Smooth muscle cell of the brain vasculature (primary cell): ENCODE measurements around the gene MS4A2.
"Not testable (repeated sequence)": the region's sequence is repeated elsewhere in the genome, so short reads cannot be mapped to it uniquely, and the experiment has no call there.

Experiments used
- DNase-seq: peaks from one replicate; pipeline ENCODE4 v3.0.0-alpha.2; 2012; ENCODE audit warnings: low read depth, low spot score

MS4A2 gene

DNA sequence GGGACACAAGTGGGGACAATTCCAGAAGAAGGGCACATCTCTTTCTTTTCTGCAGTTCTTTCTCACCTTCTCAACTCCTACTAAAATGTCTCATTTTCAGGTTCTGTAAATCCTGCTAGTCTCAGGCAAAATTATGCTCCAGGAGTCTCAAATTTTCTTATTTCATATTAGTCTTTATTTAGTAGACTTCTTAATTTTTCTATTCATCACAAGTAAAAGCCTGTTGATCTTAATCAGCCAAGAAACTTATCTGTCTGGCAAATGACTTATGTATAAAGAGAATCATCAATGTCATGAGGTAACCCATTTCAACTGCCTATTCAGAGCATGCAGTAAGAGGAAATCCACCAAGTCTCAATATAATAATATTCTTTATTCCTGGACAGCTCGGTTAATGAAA lies at the start of gene MS4A2:
TSS of gene MS4A2 (plus strand) at position 301 of the 400 bp plus-strand sequence. CDS start 102 bp downstream, outside the sequence.
- no peak for DNase-seq

DNA sequence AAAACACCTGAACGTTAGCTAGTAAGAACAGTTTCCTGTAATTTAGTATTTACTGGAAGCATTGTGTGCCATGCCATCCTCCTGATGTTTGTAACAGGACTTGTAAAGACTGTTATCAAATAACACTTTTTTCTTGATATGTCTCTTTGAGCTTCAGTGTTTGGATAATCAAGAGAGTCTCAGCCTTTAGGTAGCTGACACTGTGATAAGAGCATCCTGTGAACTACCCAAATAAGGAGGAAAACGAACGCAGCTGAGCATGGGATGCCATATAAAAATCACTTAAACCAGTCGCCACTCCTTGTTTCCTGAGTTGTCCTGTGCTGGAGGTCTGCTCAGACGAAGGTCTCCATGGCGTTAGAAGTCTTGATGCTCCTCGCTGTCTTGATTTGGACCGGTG lies 48.4 kb upstream of the MS4A2 start, which contains the start of gene OOSP2:
TSS of gene OOSP2 (plus strand) at position 301 of the 400 bp plus-strand sequence. CDS start at position 352, 51 bp downstream.
- no peak for DNase-seq

DNA sequence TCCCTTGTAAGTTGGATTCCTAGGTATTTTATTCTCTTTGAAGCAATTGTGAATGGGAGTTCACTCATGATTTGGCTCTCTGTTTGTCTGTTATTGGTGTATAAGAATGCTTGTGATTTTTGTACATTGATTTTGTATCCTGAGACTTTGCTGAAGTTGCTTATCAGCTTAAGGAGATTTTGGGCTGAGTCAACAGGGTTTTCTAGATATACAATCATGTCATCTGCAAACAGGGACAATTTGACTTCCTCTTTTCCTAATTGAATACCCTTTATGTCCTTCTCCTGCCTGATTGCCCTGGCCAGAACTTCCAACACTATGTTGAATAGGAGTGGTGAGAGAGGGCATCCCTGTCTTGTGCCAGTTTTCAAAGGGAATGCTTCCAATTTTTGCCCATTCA lies 38.0 kb upstream of the MS4A2 start:
- not testable (repeated sequence) for DNase-seq

DNA sequence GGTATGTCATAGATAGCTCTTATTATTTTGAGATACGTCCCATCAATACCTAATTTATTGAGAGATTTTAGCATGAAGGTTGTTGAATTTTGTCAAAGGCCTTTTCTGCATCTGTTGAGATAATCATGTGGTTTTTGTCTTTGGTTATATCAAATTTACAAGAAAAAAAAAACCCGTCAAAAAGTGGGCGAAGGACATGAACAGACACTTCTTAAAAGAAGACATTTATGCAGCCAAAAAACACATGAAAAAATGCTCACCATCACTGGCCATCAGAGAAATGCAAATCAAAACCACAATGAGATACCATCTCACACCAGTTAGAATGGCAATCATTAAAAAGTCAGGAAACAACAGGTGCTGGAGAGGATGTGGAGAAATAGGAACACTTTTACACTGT lies 37.6 kb upstream of the MS4A2 start:
- not testable (repeated sequence) for DNase-seq

DNA sequence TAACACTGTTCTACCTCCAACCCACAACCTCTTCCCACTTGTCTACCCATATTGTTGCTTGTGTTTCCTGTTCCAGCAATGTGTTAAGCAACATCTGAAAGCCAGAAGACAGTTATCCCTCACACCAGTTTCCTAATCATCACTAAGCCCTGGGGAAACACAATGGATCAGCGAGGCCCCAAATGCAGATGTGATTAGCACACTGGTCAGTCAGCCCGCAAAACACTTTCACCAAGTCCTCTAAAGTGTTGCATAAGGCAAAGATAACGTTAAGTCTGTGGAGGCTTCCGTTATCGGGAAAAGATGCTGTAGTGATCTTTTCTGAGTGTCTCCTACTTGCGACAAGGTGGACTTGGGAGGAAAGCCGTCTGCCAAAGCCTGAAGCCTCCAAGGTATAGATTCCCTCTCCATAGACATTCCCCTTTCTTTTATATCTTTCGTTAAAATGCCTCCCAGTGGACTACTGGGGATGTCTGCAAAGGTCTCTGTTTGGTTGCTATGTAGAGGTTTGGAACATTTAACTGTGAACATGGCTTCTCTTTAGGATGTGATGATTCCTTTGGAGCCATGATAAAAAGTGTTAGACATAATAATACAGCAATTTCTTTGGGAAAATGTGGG lies 32.0 kb upstream of the MS4A2 start, which contains the start of gene MS4A3:
TSS of gene MS4A3 (plus strand) at position 317 of the 621 bp plus-strand sequence. CDS start 4,496 bp downstream, outside the sequence.
- no peak for DNase-seq

DNA sequence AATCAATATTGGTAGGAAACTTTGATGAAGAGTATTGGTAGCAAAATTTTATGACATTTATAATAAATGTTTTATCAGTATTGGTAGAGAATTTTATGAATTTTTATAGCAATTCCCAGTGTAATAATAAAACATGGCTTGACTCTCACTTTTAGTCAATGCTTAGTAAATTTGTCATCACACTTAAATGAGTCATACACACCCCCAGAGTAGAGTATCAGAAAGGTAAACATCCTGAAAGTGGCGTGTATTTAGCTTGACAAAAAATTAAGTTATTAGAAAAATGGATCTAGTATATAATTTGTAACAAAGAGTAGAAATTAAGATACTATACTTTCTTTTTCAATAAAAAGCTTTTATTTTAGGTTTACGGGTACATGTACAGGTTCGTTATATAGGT lies 29.4 kb upstream of the MS4A2 start:
- no peak for DNase-seq

DNA sequence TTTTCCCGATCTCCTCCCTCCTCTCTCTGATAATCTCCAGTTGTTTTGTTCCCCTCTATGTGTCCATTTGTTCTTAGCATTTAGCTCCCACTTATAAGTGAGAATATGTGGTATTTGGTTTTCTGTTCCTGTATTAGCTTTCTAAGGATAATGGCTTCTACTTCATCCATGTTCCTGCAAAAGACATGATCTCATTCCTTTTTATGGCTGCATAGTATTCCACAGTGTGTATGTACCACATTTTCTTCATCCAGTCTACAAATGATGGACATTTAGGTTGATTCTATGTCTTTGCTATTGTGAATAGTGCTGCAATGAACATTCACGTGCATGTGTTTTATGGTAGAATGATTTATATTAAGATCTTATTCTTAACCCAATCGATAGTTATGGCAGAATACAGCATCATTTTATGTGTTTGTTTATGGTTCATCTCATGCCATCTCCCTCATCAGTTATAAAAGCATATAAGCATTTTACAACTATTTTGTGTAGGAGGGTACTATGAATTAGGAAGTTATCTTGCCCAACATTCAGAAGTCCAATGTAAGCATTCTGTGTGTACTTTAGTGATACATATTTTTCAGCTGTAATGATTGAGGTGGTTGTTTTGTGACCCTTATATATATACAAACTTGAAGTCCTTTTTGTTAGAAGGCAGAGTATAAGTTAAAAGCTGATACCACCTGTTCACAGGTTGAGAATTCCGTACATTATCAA lies 28.8 kb upstream of the MS4A2 start:
- no peak for DNase-seq

DNA sequence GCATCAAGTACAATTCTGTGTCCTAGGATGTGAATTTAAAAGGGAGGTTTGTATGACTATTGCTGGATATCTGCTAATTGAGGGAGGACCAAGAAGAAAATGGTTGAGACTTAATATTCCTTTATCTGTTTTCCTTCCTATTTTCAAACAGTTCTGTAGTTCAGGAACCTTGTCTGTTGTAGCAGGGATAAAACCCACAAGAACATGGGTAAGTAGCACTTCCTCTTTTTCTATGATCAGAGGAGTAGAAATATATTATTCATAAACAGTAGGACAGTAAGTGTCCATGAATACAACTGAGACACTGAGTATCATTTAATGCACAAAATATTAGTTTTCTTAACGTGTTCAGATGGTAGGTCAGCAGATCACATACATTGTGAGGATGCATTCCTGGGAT lies 24.4 kb upstream of the MS4A2 start:
- DNase-seq: no peak

DNA sequence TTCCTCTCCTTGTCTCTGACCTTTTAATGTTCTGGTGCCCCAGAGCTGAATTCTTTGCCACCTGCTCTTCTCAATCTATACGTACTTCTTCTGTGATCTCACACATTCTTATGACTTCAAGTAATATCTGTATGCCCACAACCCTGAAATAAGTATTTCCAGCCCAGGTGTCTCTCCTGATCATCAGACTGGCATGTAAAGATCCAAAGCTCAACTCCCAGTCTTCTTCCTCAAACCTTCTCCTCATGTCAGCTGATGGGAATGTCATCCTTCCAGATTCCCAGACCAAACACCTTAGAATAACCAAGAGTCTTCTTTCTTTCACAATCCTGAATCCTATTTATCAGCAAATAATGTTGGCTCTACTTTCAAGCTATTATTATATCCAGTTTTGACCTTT lies 22.7 kb upstream of the MS4A2 start:
- no peak for DNase-seq

DNA sequence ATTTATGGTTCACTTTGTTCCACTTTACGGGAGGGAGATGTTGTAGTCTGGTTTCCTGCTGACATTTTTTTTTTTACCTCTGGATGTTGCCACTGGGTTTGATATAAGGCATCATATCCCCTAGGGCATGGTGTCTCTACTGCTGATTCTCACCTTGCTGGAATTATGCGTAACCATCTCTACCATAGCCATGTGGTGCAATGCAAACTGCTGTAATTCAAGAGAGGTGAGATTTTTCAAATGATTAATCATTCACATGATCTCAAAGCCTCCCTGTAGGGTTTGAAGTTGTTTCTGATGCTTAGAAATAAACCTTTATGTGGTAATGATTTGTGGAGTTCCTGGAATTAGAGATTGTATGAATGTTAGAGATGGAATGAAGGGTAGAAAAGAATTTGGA lies 19.0 kb upstream of the MS4A2 start:
- no peak for DNase-seq

DNA sequence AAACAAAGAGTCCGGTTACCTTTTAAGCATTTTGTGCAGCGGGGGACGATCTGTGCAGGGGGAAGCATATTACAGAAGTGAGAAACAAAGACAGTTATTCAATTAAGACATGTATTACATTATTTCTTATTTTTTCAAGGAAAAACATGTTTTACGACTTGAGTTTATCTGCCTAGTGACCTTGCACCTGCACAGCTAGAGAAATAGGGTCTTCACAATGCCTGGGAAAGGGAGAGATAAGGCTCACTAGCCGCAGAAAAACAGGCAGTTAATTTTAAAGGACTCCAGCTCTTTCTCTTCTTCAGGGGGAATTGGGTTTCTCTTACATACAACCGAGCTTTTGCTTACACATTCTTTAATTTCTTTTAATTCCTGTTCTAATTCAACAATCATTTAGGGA lies 16.8 kb upstream of the MS4A2 start:
- not testable (repeated sequence) for DNase-seq

DNA sequence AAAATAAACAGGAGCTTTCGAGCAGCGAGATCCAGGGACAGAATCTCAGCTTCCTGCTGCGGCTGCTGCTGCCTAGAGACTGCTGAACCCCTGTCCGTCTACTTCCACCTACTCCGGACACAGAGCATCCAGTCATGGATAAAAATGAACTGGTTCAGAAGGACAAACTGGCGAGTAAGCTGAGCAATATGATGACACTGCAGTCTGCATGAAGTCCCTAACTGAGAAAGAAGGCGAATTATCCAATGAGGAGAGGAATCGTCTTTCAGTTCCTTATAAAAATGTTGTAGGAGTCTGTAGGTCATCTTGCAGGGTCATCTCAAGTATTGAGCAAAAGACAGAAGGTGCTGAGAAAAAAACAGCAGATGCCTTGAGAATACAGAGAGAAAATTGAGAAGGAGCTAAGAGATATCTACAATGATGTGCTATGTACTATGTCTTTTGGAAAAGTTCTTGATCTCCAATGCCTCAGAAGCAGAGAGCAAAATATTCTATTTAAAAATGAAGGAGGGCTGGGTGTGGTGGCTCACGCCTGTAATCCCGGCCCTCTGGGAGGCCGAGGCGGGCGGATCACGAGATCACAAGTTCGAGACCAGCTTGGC lies 11.1 kb upstream of the MS4A2 start:
- DNase-seq: no peak

DNA sequence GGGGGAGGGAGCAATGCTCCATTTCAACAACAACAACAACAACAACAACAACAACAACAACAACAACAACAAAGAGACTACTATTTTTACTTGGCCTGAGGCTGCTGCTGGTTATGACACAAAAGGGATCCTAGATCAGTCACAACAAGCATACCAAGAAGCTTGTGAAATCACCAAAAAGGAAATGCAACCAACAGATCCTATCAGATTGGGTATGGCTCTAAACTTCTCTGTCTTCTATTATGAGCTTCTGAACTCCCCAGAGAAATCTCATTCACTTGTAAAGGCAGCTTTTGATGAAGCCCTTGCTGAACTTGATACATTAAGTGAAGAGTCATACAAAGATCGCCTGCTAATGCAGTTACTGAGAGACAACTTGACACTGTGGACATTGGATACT lies 10.5 kb upstream of the MS4A2 start:
- no peak for DNase-seq

DNA sequence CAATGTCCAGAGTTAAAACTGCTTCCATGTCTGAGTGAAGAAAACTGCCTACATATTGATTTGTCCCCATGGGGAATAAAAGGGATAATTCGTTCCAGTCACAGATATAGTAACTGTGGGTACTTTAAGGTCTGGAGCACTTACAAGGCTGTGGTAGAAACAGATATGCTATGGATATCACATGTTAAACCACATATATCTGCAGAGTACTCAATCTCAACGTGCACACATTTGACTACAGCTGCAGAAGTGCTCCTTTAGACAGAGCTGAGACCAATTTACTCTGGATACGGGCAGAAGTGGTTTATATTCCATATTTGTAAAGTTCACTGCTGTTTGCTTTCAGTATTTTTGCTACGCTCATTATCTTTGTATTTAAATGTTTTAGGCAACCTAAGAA lies 9.7 kb upstream of the MS4A2 start:
- no peak for DNase-seq

DNA sequence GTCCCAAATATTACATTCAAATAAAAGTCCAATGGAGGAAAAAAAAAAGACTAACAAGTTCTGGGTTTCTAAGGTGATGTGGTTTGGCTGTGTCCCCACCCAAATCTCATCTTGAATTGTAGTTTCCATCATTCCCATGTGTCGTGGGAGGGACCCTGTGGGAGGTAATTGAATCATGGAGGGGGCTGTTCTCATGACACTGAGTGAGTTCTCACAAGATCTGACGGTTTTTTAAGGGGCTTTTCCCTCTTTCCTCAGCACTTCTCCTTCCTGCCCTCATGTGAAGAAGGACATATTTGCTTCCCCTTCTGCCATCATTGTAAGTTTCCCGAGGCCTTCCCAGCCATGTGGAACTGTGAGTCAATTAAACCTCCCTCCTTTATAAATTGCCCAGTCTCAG lies 7.9 kb upstream of the MS4A2 start:
- DNase-seq: no peak

DNA sequence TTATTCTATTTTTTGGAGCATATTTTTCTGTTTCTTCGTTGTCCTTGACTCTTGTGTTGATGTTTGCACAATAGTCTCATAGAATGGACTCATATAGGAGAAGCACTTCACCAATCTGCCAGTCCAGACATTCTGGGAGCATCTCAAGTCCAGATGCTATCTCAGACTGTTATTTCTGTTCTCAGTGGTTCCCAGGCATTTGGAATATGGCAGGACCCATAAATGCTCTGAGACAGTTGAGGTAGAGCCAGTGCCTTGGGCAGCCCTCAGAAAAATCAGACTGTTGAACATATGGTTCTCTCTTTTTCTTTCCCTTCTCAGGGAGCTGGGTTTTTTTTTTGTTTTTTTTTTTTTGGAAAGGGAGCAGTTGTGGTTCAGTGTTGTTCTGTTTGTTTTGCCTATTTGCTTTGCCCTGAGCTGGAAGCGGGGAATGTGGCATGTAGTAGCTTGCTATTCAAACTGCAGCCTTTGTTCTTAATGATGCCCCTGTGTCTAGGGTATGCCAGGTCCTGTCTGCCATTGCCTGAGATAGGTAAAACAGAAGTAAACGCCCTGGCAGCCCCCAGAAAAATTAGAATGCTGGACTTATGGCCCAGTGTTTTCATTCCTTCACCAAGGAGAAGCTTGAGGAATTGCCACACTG lies 3.7 kb upstream of the MS4A2 start:
- DNase-seq: no peak

DNA sequence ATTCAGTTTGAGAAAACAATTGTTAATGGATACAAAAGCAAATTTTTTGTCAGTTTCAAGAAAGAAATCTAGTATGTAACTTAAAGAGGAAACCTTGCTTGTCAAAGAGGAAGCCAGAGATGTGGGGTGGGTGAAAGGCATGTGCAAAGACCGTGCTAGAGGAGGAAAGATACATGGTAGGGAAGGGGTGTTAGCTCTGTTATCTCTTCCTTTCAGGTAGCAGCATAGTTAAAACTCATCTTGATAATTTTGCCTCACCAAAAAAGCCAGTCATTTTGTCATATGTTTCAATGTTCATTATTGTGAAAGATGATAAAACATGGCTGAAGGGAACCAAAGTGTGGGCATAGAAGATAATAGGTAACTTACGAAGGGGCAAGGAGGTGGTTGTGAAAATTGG lies 2.6 kb upstream of the MS4A2 start:
- DNase-seq: no peak

DNA sequence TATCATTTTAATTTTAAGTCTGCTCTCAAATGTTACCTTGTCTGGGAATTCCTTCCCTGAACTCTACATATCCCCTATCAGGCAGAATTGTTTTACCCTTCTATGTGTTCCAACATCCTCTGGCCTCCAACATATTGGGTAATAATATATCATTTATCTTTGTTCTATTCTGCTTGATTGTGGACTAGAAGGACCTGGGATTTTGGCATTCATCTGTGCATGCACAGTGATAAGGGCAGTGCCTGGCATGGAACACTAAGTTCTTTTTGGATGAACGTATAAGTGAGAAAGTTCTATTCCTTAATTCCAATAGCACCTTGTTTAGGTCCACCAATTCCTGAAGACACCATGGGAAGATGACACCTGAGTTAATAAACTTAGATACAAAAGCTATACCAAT lies 1.2 kb upstream of the MS4A2 start:
- DNase-seq: no peak

DNA sequence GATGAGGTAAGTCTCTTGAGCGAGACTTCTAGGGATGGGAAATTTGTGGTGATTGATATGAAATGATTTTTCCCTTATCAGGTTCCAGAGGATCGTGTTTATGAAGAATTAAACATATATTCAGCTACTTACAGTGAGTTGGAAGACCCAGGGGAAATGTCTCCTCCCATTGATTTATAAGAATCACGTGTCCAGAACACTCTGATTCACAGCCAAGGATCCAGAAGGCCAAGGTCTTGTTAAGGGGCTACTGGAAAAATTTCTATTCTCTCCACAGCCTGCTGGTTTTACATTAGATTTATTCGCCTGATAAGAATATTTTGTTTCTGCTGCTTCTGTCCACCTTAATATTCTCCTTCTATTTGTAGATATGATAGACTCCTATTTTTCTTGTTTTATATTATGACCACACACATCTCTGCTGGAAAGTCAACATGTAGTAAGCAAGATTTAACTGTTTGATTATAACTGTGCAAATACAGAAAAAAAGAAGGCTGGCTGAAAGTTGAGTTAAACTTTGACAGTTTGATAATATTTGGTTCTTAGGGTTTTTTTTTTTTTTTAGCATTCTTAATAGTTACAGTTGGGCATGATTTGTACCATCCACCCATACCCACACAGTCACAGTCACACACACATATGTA lies 7.1 kb downstream of the MS4A2 start:
- no peak for DNase-seq

DNA sequence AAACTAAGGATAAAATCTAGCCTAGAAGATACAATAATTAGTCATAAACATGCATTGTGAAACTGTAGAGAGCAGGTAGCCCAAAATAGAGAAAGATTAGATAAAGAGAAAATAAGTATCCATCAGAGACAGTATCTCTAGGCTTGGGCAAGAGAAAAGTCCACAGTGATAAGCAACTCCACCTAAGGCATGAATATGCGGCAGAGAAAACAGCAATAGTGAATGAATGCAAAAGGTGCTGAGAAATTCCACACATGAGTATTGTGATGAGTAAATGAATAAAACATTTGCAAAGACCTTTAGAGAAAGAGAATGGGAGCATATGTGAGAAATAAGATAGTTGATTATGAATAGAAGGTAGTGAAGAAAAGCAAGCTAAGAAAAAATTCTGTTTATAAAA lies 8.7 kb downstream of the MS4A2 start:
- no peak for DNase-seq

DNA sequence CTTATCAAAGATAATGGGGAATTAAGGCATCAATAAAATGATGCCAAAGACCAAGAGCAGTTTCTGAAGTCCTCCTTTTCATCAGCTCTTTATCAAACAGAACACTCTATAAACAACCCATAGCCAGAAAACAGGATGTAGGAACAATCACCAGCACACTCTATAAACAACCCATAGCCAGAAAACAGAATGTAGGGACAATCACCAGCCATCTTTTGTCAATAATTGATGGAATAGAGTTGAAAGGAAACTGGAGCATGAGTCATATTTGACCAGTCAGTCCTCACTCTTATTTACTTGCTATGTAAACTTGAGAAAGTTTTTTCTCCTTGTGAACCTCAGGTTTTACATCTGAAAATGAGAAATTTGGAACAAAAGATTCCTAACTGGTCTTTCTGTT lies 10.0 kb downstream of the MS4A2 start:
- no peak for DNase-seq

DNA sequence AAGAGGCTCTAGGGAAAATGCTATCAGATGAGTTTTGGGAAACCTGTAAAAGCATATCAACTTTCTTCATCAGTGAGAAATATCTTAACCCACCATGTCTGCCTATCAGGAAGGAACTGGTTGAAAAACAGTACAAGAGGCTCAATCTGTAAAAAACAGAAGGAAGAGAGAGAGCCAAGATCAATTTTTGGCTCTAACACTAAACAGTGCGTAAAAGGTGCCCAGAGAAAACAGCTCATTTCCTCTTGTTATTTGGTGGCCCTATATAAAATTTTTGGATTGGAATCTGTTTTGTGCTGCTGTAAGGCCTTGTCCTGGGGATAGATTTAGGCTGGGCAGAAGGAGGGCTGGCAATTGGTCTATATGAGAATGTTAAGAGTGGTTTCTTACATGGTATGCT lies 12.1 kb downstream of the MS4A2 start:
- DNase-seq: no peak
